Activated naive CD8-positive, alpha-beta T cell treated with anti-CD3 and anti-CD28 coated beads, Interleukin-2, amount 10 ng/mL, durations not matched to agents 7 days and 5 days (primary cell): ENCODE data around the gene RELCH. TPM values are rescaled to one million over a fixed set of nuclear protein-coding genes. Genes with fewer than 3 reads are reported as not detected.
A peak's percentile ranks its signal among the peaks of the same experiment; 100 is the strongest.

Experiments used
- ATAC-seq: fragments of 150-1000 bp; cut with Tn5 transposase; one replicate; pipeline ENCODE4 v1.10.0; 2021; ENCODE audit warnings: low read depth, moderate library complexity
- POLR2A ChIA-PET: fragments of 350-600 bp; sonication (Branson Sonifier 250); formaldehyde crosslinking; loops from one replicate; lab custom pipeline; 2021; ENCODE audit warnings: antibody characterized with exemption; lab: Charles Lee
- DNase-seq: peaks from one replicate; pipeline ENCODE4 v3.0.0; 2021
- H3K27ac Mint-ChIP-seq: one replicate; pipeline ENCODE4 v1.8.0; 2022; ENCODE audit warnings: mild to moderate bottlenecking, mixed read lengths
- H3K27me3 Mint-ChIP-seq: one replicate; pipeline ENCODE4 v1.8.0; 2022; ENCODE audit warnings: mild to moderate bottlenecking, moderate library complexity, mixed read lengths
- H3K36me3 Mint-ChIP-seq: one replicate; pipeline ENCODE4 v1.8.0; 2021; ENCODE audit warnings: mild to moderate bottlenecking, mixed read lengths
- H3K4me1 Mint-ChIP-seq: one replicate; pipeline ENCODE4 v1.8.0; 2021; ENCODE audit warnings: mixed read lengths
- H3K4me3 Mint-ChIP-seq: one replicate; pipeline ENCODE4 v1.8.0; 2022; ENCODE audit warnings: mild to moderate bottlenecking, moderate library complexity, mixed read lengths
- H3K9me3 Mint-ChIP-seq: one replicate; pipeline ENCODE4 v1.8.0; 2021; ENCODE audit warnings: mixed read lengths
- total RNA-seq, 2 experiments: library from RNA; stranded (reverse); gene quantifications; one replicate each; pipeline ENCODE4 v1.2.3, GENCODE V29; 2021

Gene RELCH
- total RNA-seq, 2 experiments from 2014 or later: 42.9 to 46.3 TPM

GRCh38 chr18:62324181-62324828 lies 137.2 kb downstream of the RELCH start:
- Mint-ChIP-seq H3K36me3 (peaks cover 5% of the 10 kb centered on the region), H3K9me3 (no peaks in the 10 kb centered on the region), H3K27ac (peak overlapping the region; percentile 44), H3K4me3 (peak overlapping the region; percentile 69), H3K4me1 (peaks cover 26% of the 10 kb centered on the region), H3K27me3 (peaks cover 55% of the 10 kb centered on the region)
- DNase-seq: no peak
- POLR2A ChIA-PET: interaction anchor here (1.8 kb wide), 1 partner anchor 97 kb away, joined by 8 read pairs; no protein-coding TSS in a partner anchor
- no peak for ATAC-seq

DNA sequence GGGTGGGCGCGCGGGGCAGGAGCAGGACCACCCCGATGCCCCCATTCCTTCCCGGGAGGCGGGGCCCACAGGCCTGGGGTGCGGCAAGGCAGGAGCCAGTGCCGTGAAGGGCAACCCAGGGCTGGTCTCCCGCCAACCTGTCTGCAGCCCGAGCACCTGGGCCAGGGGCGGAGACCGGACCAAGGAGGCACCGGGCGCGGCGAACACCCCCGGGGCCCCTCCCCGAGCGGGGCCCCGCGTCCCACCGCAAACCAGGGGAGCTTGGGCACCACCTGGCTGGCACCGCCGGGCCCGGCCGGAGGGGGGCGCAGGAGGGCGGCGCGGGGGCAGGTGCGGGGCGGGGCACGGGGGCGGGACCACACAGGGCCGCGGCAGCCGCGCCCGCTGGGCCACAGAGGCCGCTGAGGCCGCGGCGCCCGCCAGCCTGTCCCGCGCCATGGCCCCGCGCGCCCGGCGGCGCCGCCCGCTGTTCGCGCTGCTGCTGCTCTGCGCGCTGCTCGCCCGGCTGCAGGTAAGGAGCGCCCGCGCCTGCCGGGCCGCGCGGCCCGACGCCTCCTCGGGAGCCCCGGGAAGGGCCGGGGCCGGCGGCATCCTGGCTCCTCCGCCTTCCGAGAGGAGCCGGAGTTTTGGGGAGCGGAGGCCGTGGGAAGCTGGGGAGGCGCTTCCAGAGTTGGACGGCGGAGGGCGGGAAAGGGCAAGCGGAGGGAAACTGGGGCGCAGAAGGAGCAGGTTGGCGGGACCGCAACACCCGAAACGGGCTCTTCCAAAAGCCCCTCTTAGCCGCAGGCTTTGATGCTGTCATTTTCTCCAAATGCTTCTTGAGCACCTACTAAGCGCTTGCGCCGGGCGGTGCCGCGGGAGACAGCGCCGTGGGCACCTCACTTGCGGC lies 138.1 kb downstream of the RELCH start, which contains the start of gene TNFRSF11A:
TNFRSF11A (plus strand) TSS at position 394 of the 889 bp plus-strand sequence; CDS start at position 437, 43 bp downstream.
- Mint-ChIP-seq H3K9me3 (no peaks in the 10 kb centered on the region), H3K4me3 (peak within 1 kb of the TSS; percentile 89), H3K27ac (peak within 1 kb of the TSS; percentile 44), H3K27me3 (peaks cover 53% of the 10 kb centered on the region), H3K36me3 (peaks cover 5% of the 10 kb centered on the region), H3K4me1 (peaks cover 34% of the 10 kb centered on the region)
- peak; percentile 66 for ATAC-seq
- DNase-seq: peak; percentile 85
- POLR2A ChIA-PET: interaction anchor here (0.6 to 1.8 kb wide), 3 partner anchors 96 to 326 kb away, joined by 3 to 8 read pairs (median 3); no protein-coding TSS in a partner anchor

GRCh38 chr18:62325806-62326645 lies 139.0 kb downstream of the RELCH start:
- DNase-seq: peak; percentile 53
- Mint-ChIP-seq H3K27ac (peak overlapping the region; percentile 8), H3K4me3 (peak overlapping the region; percentile 89), H3K4me1 (peaks cover 41% of the 10 kb centered on the region), H3K36me3 (peaks cover 5% of the 10 kb centered on the region), H3K9me3 (no peaks in the 10 kb centered on the region), H3K27me3 (peaks cover 53% of the 10 kb centered on the region)
- POLR2A ChIA-PET: interaction anchor here (0.6 to 1.8 kb wide), 2 partner anchors 95 to 326 kb away, joined by 3 to 8 read pairs; no protein-coding TSS in a partner anchor
- ATAC-seq: no peak

DNA sequence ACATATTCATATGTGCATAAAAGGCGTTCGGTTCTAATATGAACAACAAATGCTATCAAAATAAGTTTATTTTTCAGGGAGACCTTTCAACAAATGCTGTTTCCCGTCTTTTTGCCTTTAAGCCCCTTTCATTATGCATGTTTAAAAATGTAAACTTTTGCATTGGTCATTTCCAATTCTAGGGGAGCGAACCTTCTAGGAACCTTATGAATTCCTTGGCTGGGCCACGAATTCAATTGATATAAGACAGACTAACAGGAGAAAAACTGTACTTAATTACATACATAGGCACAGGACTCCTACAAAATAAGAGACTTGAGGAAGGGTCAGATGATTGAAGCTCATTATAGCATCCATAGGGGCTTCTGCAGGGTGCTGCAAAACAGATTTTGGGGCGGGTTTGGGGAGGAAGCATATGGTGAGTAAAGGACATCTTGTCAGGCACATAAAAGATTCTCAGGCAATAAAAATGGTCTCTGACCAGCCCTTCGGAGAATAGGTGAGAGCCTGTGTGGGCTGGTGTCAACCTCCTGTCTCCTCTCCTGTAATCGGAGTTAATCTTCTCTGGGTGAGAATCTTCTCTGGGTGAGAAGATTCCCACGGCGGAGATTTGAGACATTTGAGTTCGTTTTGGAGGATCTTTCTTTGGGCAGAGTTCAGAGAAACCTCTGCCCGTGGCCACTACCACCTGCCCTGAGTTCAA lies 139.7 kb downstream of the RELCH start:
- H3K27me3 Mint-ChIP-seq: peaks cover 48% of the 10 kb centered on the region

GRCh38 chr18:62327977-62328376 lies 140.9 kb downstream of the RELCH start:
- ATAC-seq (no peak), DNase-seq (no peak)
- Mint-ChIP-seq H3K27ac (no peak overlapping the region), H3K36me3 (peaks cover 5% of the 10 kb centered on the region), H3K27me3 (peaks cover 37% of the 10 kb centered on the region), H3K9me3 (no peaks in the 10 kb centered on the region), H3K4me1 (peaks cover 50% of the 10 kb centered on the region), H3K4me3 (no peak overlapping the region)
- POLR2A ChIA-PET: no interaction called here

More for the DNA sequence above, 139.7 kb downstream of the RELCH start:
- Mint-ChIP-seq H3K9me3 (no peaks in the 10 kb centered on the region), H3K4me1 (peaks cover 48% of the 10 kb centered on the region), H3K4me3 (peak overlapping the region; percentile 89), H3K36me3 (peaks cover 5% of the 10 kb centered on the region), H3K27ac (no peak overlapping the region)
- ATAC-seq: no peak
- no peak for DNase-seq
- POLR2A ChIA-PET: no interaction called here

DNA sequence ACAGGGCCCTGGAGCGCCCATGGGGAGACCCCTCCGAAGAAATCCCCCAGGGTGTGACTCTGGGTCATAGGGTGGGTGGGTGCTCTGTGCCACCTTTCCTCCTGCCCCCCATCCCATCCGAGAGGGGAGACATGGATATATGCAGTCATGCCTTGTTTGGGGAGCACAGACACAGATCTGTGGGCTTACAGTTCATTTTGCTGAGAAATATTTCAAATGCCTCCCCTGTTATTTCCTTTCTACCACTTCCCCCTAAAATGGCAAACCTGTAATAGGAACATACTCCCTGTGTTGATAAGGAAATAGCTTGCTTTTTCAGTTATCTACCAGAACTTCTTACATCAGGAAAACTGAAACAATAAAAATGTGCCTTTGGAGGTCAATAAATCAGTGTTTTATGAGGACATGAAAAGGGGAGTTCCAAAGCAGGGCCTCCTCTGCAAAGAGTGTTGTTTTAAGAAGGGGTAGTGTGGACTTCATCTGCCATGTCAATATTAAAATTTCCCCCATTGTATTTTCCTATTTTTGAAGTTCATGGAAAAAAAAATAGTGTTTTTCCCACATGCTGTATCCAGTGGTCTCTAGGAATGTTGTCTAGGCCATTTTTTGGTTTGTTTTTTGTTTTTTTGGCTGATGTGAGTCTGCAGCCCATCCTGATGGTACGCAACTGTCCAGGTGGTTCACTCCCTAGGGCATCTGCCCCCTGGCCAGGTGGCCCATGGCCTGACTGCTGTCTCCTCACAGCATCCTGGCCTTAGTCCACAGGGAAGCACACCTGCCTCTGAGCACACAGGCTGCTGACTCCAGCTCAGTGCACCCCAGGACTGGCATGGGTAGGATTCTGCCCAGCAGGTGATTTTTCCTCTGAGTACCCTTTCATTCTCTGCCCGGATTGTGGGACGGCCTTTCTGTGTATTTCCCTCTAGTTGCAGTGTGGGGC lies 141.8 kb downstream of the RELCH start:
- ATAC-seq (no peak), DNase-seq (no peak)
- H3K4me3 Mint-ChIP-seq: peak overlapping the region; percentile 58
- peaks cover 5% of the 10 kb centered on the region for H3K36me3 Mint-ChIP-seq
- H3K9me3 Mint-ChIP-seq: no peaks in the 10 kb centered on the region
- POLR2A ChIA-PET: interaction anchor here (1.1 to 1.2 kb wide), 2 partner anchors 15 to 93 kb away, joined by 3 read pairs; no protein-coding TSS in a partner anchor
- peaks cover 50% of the 10 kb centered on the region for H3K4me1 Mint-ChIP-seq
- peak overlapping the region; percentile 74 for H3K27ac Mint-ChIP-seq
- H3K27me3 Mint-ChIP-seq: peaks cover 29% of the 10 kb centered on the region

DNA sequence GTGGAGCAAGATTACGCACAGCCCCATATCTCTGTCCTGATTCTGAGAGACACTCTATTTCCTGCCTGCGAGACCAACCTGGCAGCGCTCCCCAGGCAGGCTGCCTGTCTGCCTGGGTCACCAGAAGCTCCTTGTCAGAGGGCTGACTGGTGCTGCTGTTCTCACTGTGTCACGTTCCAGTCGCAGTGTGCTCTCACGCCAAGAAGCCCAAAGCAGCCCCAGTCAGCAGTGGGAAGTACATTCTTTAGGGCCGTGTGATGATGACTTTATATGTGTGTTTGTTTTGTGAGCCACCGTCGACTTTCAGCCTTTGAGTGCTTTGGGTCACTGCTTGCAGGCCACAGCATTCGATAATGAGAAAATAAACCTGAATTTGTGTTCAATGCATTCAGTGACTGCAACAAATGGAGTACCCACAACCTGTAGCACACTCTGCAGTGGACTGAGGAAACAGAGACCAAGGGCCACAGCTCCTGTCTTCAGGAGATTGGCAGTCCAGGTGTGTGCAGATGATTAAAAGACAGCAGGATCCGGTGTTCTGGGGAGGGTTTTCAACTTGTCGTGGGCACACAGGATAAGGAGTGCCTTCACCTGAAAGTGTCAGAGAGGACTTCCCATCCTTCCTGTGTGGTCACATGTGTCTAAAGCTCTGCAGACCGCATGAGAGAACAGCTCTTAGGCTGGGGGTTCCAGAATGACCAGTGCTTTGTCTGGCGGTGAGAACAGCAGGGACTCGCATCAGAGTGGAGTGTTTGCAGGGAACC lies 142.8 kb downstream of the RELCH start:
- H3K4me1 Mint-ChIP-seq: peaks cover 48% of the 10 kb centered on the region
- H3K36me3 Mint-ChIP-seq: peaks cover 5% of the 10 kb centered on the region
- peak overlapping the region; percentile 58 for H3K4me3 Mint-ChIP-seq
- ATAC-seq (peak; percentile 77), DNase-seq (peak; percentile 47)
- H3K27me3 Mint-ChIP-seq: peaks cover 20% of the 10 kb centered on the region
- POLR2A ChIA-PET: interaction anchor here (1.1 to 1.2 kb wide), 3 partner anchors 14 to 92 kb away, joined by 3 read pairs; no protein-coding TSS in a partner anchor
- peak overlapping the region; percentile 74 for H3K27ac Mint-ChIP-seq
- H3K9me3 Mint-ChIP-seq: no peaks in the 10 kb centered on the region

GRCh38 chr18:62330650-62331049 lies 143.6 kb downstream of the RELCH start:
- Mint-ChIP-seq H3K27ac (peak overlapping the region; percentile 74), H3K4me3 (peak overlapping the region; percentile 58), H3K27me3 (peaks cover 20% of the 10 kb centered on the region), H3K9me3 (no peaks in the 10 kb centered on the region), H3K36me3 (peaks cover 5% of the 10 kb centered on the region), H3K4me1 (peaks cover 48% of the 10 kb centered on the region)
- POLR2A ChIA-PET: interaction anchor here (1.1 kb wide), 1 partner anchor 90 kb away, joined by 3 read pairs; no protein-coding TSS in a partner anchor
- no peak for DNase-seq
- no peak for ATAC-seq

DNA sequence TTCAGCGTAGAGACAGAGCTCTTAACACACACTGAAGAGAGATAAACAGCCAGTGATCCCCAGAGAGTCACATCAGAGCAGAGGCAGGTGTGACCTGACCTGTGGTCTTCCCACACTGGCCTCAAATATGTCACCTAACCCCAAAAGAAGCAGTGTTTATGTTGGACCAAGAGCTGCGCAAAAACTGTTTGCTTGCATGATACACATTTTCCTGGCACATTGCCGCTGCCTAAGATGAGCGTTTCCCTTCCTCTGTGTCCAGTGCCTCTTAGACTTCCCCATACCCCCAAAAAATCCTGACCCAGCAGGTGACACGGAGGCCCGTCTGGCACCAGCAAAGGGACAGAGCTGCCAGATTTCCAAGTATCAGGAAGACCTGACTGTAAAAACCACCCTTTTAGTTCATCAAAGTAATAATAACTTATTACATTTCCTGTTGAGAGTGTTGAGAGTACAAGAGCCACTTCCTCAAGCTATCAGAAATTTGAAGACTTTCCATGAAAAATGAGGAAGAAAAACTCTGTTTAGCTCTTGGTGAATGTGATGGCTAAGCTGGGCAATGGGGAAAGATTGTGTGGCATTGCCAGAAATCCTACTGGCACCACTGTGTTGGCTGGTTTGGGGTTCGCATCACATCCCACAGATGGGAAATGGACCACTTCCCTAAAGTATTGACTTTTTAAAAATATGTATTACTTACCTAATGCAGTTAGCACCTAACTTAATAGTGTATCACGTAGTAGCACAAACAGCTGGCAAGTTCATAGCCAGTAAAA lies 144.7 kb downstream of the RELCH start:
- peaks cover 1% of the 10 kb centered on the region for H3K36me3 Mint-ChIP-seq
- H3K27me3 Mint-ChIP-seq: peaks cover 10% of the 10 kb centered on the region
- peak overlapping the region; percentile 18 for H3K4me3 Mint-ChIP-seq
- ATAC-seq: no peak
- POLR2A ChIA-PET: no interaction called here
- no peak overlapping the region for H3K27ac Mint-ChIP-seq
- no peak for DNase-seq
- no peaks in the 10 kb centered on the region for H3K9me3 Mint-ChIP-seq
- H3K4me1 Mint-ChIP-seq: peaks cover 41% of the 10 kb centered on the region

DNA sequence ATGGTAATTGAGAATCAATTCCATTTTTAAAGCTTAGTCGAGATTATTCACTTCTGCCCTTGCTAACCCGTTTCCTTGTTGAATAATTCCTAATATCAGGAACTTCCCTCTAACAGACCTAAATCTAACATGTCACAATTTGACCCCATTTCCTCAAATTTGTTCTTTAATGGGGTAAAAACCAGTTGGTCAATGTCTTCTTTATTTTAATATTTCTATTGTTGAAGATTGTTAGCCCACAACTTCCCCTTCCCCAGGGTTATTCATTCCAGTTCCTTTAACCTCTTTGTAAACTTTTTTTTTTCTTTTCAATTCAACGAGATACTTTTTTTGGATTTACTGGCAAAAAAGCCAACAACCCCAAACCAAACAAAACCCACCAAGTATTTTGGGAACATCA lies 145.4 kb downstream of the RELCH start:
- POLR2A ChIA-PET: no interaction called here
- H3K9me3 Mint-ChIP-seq: no peaks in the 10 kb centered on the region
- H3K4me1 Mint-ChIP-seq: peaks cover 36% of the 10 kb centered on the region
- peaks cover 1% of the 10 kb centered on the region for H3K36me3 Mint-ChIP-seq
- ATAC-seq (no peak), DNase-seq (no peak)
- no peak overlapping the region for H3K4me3 Mint-ChIP-seq
- no peak overlapping the region for H3K27ac Mint-ChIP-seq
- peaks cover 5% of the 10 kb centered on the region for H3K27me3 Mint-ChIP-seq
